NT2/D1 (cell line): ENCODE measurements around the gene UNC5C.

ENCODE experiments used
- SUZ12 ChIP-seq: IDR thresholded peaks from 2 replicates; pipeline ENCODE4 v1.6.1; 2011; ENCODE audit not compliant: insufficient read length, insufficient read depth; ENCODE audit errors: extremely low read depth
- YY1 ChIP-seq: IDR thresholded peaks from 2 replicates; pipeline ENCODE4 v1.6.1; 2011; ENCODE audit not compliant: insufficient read length, insufficient read depth
- ZNF274 ChIP-seq: IDR thresholded peaks from 2 replicates; pipeline ENCODE4 v1.6.1; 2011; ENCODE audit warnings: mild to moderate bottlenecking, low read depth, low read length

- TF ChIP-seq ZNF274: no peak
- no peak for TF ChIP-seq SUZ12
- no peak for TF ChIP-seq YY1
These were observed 126.9 kb downstream of the UNC5C start for GRCh38 chr4:95421869-95422268.
